HepG2 (cell line): ENCODE measurements around the gene TMPO.
A peak's percentile ranks its signal among the peaks of the same experiment; 100 is the strongest.

Experiments
- KDM5A ChIP-seq: fragments of 200-600 bp; sonication (generic); IDR thresholded peaks from 2 replicates; pipeline ENCODE4 v1.7.0; 2018; ENCODE audit warnings: antibody characterized with exemption, mild to moderate bottlenecking, low read length, borderline replicate concordance
- NR2F6 ChIP-seq, 2 experiments: IDR thresholded peaks; 2 replicates each; pipeline ENCODE4 v1.6.1; 2016; ENCODE audit warnings: antibody characterized with exemption in 1 of 2, mild to moderate bottlenecking in 1 of 2
- POLR2A ChIP-seq, 2 experiments: IDR thresholded peaks; 2 replicates each; pipeline ENCODE4 v1.6.1; 2011; ENCODE audit warnings: low read depth in 2 of 2, low read length in 2 of 2, mild to moderate bottlenecking in 1 of 2, moderate library complexity in 1 of 2; ENCODE audit not compliant: insufficient read depth in 1 of 2
- POLR2AphosphoS5 ChIP-seq: IDR thresholded peaks from 2 replicates; pipeline ENCODE4 v1.6.1; 2012; ENCODE audit warnings: low read depth, low read length
- SMC3 ChIP-seq: IDR thresholded peaks from 2 replicates; pipeline ENCODE4 v1.6.1; 2011; ENCODE audit warnings: low read length, improper control_type of control experiment
- XRCC5 ChIP-seq: fragments of 200-400 bp; formaldehyde crosslinking; optimal IDR thresholded peaks from 2 replicates; pipeline ENCODE3; 2017; ENCODE audit warnings: mild to moderate bottlenecking, low read length
- ZNF383 ChIP-seq: sonication (generic); formaldehyde crosslinking; IDR thresholded peaks from 2 replicates; pipeline ENCODE4 v1.4.0; 2020; ENCODE audit warnings: missing genetic modification reagents, mild to moderate bottlenecking, borderline replicate concordance
- ZNF468 ChIP-seq: sonication (generic); formaldehyde crosslinking; IDR thresholded peaks from 2 replicates; pipeline ENCODE4 v1.8.0; 2022; ENCODE audit warnings: mild to moderate bottlenecking, moderate library complexity, missing genetic modification reagents
- TF ChIP-seq, protein P1 (sequence below): sonication (generic); formaldehyde crosslinking; IDR thresholded peaks from 2 replicates; pipeline ENCODE4 v1.5.0; 2020; ENCODE audit warnings: mild to moderate bottlenecking, missing genetic modification reagents, moderate library complexity
- TF ChIP-seq, protein P2 (sequence below): sonication (generic); formaldehyde crosslinking; IDR thresholded peaks from 2 replicates; pipeline ENCODE4 v1.4.0; 2020; ENCODE audit warnings: mild to moderate bottlenecking, missing genetic modification reagents
- TF ChIP-seq, protein P3 (sequence below): sonication (generic); formaldehyde crosslinking; IDR thresholded peaks from 2 replicates; pipeline ENCODE4 v1.4.0; 2020; ENCODE audit warnings: mild to moderate bottlenecking, missing genetic modification reagents
- TF ChIP-seq, protein P4 (sequence below), 2 experiments: IDR thresholded peaks; 2 replicates each; pipeline ENCODE4 v1.6.1; 2011 to 2012; ENCODE audit warnings: low read length in 2 of 2, borderline replicate concordance in 1 of 2, low read depth in 1 of 2, mild to moderate bottlenecking in 1 of 2, moderate library complexity in 1 of 2
- TF ChIP-seq, protein P5 (sequence below): IDR thresholded peaks from 2 replicates; pipeline ENCODE4 v1.6.1; 2016; ENCODE audit warnings: low read depth, borderline replicate concordance

DNA sequence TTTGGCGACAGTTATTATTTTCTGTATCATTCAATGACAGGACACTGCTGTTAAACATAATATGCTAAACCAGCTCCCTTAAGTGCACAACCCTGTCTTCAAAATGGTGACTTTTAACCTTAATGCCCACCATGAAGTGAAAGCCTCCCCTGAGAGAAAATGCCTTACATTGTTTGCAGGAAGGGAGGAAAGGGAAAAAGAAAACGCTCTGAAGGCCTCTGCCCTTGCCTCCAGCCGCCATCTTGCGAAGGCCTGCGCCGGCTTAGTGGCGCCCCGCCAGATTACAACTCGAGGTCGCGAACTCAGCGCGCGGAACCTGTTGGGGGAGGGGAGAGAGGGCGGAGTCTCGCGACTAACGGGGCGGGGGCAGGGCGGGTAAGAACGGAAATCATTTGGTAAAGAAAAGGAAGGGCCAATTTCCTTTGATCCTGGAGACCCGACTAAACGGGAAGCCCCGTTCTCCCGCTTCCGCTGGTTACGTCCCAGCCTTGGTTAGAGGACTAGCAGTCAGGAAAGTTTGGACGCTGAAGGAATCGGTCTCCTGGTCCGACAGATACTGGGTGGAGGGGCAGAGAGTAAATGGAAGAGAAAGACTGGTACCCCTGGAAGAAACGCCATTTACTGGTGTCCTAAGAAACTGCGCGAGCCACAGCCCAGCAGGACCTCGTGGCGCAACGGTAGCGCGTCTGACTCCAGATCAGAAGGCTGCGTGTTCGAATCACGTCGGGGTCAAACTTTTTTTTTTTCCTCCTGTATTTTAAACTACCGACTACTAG lies 11.6 kb upstream of the TMPO start:
- TF ChIP-seq, protein P1, sequence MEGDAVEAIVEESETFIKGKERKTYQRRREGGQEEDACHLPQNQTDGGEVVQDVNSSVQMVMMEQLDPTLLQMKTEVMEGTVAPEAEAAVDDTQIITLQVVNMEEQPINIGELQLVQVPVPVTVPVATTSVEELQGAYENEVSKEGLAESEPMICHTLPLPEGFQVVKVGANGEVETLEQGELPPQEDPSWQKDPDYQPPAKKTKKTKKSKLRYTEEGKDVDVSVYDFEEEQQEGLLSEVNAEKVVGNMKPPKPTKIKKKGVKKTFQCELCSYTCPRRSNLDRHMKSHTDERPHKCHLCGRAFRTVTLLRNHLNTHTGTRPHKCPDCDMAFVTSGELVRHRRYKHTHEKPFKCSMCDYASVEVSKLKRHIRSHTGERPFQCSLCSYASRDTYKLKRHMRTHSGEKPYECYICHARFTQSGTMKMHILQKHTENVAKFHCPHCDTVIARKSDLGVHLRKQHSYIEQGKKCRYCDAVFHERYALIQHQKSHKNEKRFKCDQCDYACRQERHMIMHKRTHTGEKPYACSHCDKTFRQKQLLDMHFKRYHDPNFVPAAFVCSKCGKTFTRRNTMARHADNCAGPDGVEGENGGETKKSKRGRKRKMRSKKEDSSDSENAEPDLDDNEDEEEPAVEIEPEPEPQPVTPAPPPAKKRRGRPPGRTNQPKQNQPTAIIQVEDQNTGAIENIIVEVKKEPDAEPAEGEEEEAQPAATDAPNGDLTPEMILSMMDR (CRISPR knock-in tag), result peak; percentile 38
- TF ChIP-seq KDM5A, result 0 out of 2 replicates have a peak, but pooled peaks have one; percentile 73
- TF ChIP-seq NR2F6 (IDR thresholded peaks at IDR 0.05), result peak; percentile 57
- TF ChIP-seq NR2F6 (CRISPR knock-in tag; IDR thresholded peaks at IDR 0.05), result peak; percentile 89
- no peak for TF ChIP-seq SMC3
- TF ChIP-seq XRCC5, result no peak
- TF ChIP-seq, protein P2, sequence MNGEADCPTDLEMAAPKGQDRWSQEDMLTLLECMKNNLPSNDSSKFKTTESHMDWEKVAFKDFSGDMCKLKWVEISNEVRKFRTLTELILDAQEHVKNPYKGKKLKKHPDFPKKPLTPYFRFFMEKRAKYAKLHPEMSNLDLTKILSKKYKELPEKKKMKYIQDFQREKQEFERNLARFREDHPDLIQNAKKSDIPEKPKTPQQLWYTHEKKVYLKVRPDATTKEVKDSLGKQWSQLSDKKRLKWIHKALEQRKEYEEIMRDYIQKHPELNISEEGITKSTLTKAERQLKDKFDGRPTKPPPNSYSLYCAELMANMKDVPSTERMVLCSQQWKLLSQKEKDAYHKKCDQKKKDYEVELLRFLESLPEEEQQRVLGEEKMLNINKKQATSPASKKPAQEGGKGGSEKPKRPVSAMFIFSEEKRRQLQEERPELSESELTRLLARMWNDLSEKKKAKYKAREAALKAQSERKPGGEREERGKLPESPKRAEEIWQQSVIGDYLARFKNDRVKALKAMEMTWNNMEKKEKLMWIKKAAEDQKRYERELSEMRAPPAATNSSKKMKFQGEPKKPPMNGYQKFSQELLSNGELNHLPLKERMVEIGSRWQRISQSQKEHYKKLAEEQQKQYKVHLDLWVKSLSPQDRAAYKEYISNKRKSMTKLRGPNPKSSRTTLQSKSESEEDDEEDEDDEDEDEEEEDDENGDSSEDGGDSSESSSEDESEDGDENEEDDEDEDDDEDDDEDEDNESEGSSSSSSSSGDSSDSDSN (CRISPR knock-in tag), result peak; percentile 49; the same call in 1 of the 2 replicates
- TF ChIP-seq, protein P3, sequence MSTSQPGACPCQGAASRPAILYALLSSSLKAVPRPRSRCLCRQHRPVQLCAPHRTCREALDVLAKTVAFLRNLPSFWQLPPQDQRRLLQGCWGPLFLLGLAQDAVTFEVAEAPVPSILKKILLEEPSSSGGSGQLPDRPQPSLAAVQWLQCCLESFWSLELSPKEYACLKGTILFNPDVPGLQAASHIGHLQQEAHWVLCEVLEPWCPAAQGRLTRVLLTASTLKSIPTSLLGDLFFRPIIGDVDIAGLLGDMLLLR (CRISPR knock-in tag), result no peak
- peak; percentile 70 for TF ChIP-seq POLR2AphosphoS5
- TF ChIP-seq, protein P4, sequence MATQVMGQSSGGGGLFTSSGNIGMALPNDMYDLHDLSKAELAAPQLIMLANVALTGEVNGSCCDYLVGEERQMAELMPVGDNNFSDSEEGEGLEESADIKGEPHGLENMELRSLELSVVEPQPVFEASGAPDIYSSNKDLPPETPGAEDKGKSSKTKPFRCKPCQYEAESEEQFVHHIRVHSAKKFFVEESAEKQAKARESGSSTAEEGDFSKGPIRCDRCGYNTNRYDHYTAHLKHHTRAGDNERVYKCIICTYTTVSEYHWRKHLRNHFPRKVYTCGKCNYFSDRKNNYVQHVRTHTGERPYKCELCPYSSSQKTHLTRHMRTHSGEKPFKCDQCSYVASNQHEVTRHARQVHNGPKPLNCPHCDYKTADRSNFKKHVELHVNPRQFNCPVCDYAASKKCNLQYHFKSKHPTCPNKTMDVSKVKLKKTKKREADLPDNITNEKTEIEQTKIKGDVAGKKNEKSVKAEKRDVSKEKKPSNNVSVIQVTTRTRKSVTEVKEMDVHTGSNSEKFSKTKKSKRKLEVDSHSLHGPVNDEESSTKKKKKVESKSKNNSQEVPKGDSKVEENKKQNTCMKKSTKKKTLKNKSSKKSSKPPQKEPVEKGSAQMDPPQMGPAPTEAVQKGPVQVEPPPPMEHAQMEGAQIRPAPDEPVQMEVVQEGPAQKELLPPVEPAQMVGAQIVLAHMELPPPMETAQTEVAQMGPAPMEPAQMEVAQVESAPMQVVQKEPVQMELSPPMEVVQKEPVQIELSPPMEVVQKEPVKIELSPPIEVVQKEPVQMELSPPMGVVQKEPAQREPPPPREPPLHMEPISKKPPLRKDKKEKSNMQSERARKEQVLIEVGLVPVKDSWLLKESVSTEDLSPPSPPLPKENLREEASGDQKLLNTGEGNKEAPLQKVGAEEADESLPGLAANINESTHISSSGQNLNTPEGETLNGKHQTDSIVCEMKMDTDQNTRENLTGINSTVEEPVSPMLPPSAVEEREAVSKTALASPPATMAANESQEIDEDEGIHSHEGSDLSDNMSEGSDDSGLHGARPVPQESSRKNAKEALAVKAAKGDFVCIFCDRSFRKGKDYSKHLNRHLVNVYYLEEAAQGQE (IDR thresholded peaks at IDR 0.05; ENCODE audit: borderline replicate concordance in 1 of 2, low read depth in 1 of 2, low read length in 2 of 2), result peak in 1 of 2 experiments; percentile 19; a peak in 1 of 4 replicates
- TF ChIP-seq POLR2A (IDR thresholded peaks at IDR 0.05; ENCODE audit: insufficient read depth in 1 of 2, low read depth in 2 of 2, low read length in 2 of 2), result peak; percentile 65 to 74
- TF ChIP-seq ZNF383 (CRISPR knock-in tag), result no peak
- no peak for TF ChIP-seq ZNF468 (CRISPR knock-in tag)
- TF ChIP-seq, protein P5, sequence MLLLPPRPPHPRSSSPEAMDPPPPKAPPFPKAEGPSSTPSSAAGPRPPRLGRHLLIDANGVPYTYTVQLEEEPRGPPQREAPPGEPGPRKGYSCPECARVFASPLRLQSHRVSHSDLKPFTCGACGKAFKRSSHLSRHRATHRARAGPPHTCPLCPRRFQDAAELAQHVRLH (CRISPR knock-in tag), result 0 out of 2 replicates have a peak, but pooled peaks have one; percentile 13
